GM13977 (cell line): ENCODE results near the gene CCL21.

Source experiments
- DNase-seq: peaks from one replicate; pipeline ENCODE4 v3.0.0; 2012; ENCODE audit warnings: low spot score
- CTCF ChIP-seq: IDR thresholded peaks from 2 replicates; pipeline ENCODE4 v1.5.1; 2012; ENCODE audit warnings: mild to moderate bottlenecking, control low read depth; ENCODE audit not compliant: insufficient read depth; ENCODE audit errors: extremely low read depth, missing control alignments
- in situ Hi-C: fragments of 300-500 bp; cut with MboI; formaldehyde crosslinking; loops from one replicate; pipeline ENCODE4 v1.12.0; 2022; ENCODE audit warnings: low sequenced_read_pairs, low pct_unique_long_range_greater_than_20kb, mixed read lengths, inconsistent platforms; ENCODE audit not compliant: unreplicated experiment

The CCL21 gene

GRCh38 chr9:34717996-34718614 lies 8.2 kb upstream of the CCL21 start:
- no peak for TF ChIP-seq CTCF
- in situ Hi-C loops, result no loop called here
- DNase-seq, result no peak

GRCh38 chr9:34716711-34717110 lies 6.8 kb upstream of the CCL21 start:
- TF ChIP-seq CTCF, result no peak
- in situ Hi-C loops, result no loop called here
- no peak for DNase-seq

- in situ Hi-C loops, result no loop called here
- DNase-seq, result no peak
- TF ChIP-seq CTCF, result no peak
These were observed 5.8 kb upstream of the CCL21 start for GRCh38 chr9:34715639-34716215.

DNA sequence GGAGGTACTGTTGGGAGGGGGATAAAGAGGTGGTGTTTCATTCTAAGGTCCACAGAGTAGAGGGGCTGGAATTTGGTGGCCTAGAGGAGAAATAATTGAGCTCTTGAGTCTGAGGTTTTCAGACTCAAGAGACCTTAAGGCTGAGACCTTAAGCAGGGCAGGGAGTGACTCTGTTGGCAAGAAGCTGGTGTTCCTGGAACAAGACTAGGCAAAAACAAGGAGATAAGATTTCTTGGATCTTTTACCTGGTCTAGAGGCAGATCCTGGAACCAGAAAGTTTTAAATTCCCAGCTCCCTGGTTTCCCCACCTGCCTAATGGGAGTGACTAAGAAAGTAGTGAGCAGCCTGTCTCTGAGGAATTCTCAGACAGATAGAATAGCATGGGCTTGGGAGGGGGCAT lies 4.1 kb upstream of the CCL21 start:
- TF ChIP-seq CTCF, result no peak
- in situ Hi-C loops, result no loop called here
- no peak for DNase-seq

- in situ Hi-C loops, result no loop called here
- no peak for TF ChIP-seq CTCF
- DNase-seq, result no peak
These were observed 2.2 kb upstream of the CCL21 start for GRCh38 chr9:34712140-34712539.

DNA sequence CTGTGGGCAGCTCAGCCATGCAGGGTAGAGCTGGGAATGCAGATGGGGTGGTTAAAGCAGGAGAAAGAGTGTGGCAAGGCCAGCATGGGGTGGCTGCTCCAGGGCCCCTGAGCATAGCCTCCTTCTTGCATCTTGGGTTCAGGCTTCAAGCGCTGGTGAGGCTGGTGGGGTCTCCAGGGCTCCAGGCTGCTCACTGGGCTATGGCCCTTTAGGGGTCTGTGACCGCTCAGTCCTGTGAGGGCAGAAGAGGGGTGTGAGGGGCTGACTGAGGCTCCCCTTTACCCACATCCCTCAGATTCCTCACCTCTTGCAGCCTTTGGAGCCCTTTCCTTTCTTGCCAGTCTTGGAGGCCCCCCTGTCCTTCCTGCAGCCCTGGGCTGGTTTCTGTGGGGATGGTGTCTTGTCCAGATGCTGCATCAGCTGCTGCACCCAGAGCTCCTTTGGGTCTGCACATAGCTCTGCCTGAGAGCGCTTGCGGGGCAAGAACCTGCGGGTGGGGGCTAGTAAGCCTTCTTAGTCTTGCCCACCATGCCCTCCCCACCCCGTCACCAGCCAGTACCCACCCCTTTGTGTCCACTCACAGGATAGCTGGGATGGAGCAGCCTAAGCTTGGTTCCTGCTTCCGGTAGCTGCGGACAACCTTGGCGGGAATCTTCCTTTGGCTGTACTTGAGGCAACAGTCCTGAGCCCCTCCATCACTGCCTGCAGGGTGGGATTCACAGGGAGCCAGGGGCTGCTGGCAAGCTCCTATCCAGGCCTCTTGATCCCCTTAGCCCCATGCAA lies 549 bp downstream of the CCL21 start:
- in situ Hi-C loops, result no loop called here
- TF ChIP-seq CTCF, result no peak
- DNase-seq, result no peak
